AG09309 (cell line): ENCODE measurements around the gene CLEC3A.
"Not testable (repeated sequence)": the region's sequence is repeated elsewhere in the genome, so short reads cannot be mapped to it uniquely, and the experiment has no call there.

Source experiments
- DNase-seq: peaks from one replicate; pipeline ENCODE4 v3.0.0-alpha.2; 2010; ENCODE audit warnings: low read depth
- H3K4me3 ChIP-seq: 2 replicates; pipeline ENCODE4 v1.5.1; 2011; ENCODE audit warnings: mild to moderate bottlenecking, low read depth, low read length, moderate library complexity; ENCODE audit not compliant: control insufficient read depth
- CTCF ChIP-seq: IDR thresholded peaks from 2 replicates; pipeline ENCODE4 v1.5.1; 2011; ENCODE audit warnings: mild to moderate bottlenecking, low read depth, low read length, inconsistent platforms; ENCODE audit not compliant: insufficient read depth, control insufficient read depth; ENCODE audit errors: missing control alignments

CLEC3A gene

GRCh38 chr16:78045865-78046581 lies 23.7 kb downstream of the CLEC3A start:
- DNase-seq: no peak
- no peak overlapping the region for H3K4me3 ChIP-seq
- no peak for TF ChIP-seq CTCF

GRCh38 chr16:78048319-78048718 lies 26.0 kb downstream of the CLEC3A start:
- no peak overlapping the region for H3K4me3 ChIP-seq
- TF ChIP-seq CTCF: no peak
- DNase-seq: no peak

GRCh38 chr16:78050734-78051400 lies 28.5 kb downstream of the CLEC3A start:
- TF ChIP-seq CTCF: no peak

GRCh38 chr16:78057803-78058564 lies 35.6 kb downstream of the CLEC3A start:
- H3K4me3 ChIP-seq: no peak overlapping the region
- no peak for TF ChIP-seq CTCF
- DNase-seq: no peak

More at GRCh38 chr16:78050734-78051400, 28.5 kb downstream of the CLEC3A start:
- no peak overlapping the region for H3K4me3 ChIP-seq
- DNase-seq: no peak

- not testable (repeated sequence) for H3K4me3 ChIP-seq, DNase-seq
Measured at GRCh38 chr16:78059806-78060205, 37.5 kb downstream of the CLEC3A start.

GRCh38 chr16:78060295-78060694 lies 37.9 kb downstream of the CLEC3A start:
- no peak for TF ChIP-seq CTCF

GRCh38 chr16:78060809-78061208 lies 38.5 kb downstream of the CLEC3A start:
- H3K4me3 ChIP-seq: no peak overlapping the region
- no peak for TF ChIP-seq CTCF
- no peak for DNase-seq

More at GRCh38 chr16:78060295-78060694, 37.9 kb downstream of the CLEC3A start:
- no peak overlapping the region for H3K4me3 ChIP-seq
- no peak for DNase-seq
